WTC11 (cell line): Measurements from ENCODE around the gene TRPM8.

Source experiments
- NR2C2 ChIP-seq: sonication (generic); formaldehyde crosslinking; IDR thresholded peaks from 2 replicates; pipeline ENCODE4 v1.8.0; 2022; ENCODE audit warnings: mild to moderate bottlenecking, missing genetic modification reagents
- ZNF138 ChIP-seq: sonication (generic); formaldehyde crosslinking; conservative IDR thresholded peaks from 2 replicates; pipeline ENCODE4 v1.8.1; 2022; ENCODE audit warnings: mild to moderate bottlenecking, moderate library complexity, missing genetic modification reagents
- TF ChIP-seq, protein P1 (sequence below): fragments of 200-600 bp; IDR thresholded peaks from 2 replicates; pipeline ENCODE4 v1.8.0; 2022; ENCODE audit warnings: antibody characterized with exemption
- TF ChIP-seq, protein P2 (sequence below): sonication (generic); formaldehyde crosslinking; conservative IDR thresholded peaks from 2 replicates; pipeline ENCODE4 v1.8.1; 2022; ENCODE audit warnings: mild to moderate bottlenecking, missing genetic modification reagents
- TF ChIP-seq, protein P3 (sequence below): sonication (generic); formaldehyde crosslinking; IDR thresholded peaks from 2 replicates; pipeline ENCODE4 v1.8.0; 2022; ENCODE audit warnings: missing genetic modification reagents

DNA sequence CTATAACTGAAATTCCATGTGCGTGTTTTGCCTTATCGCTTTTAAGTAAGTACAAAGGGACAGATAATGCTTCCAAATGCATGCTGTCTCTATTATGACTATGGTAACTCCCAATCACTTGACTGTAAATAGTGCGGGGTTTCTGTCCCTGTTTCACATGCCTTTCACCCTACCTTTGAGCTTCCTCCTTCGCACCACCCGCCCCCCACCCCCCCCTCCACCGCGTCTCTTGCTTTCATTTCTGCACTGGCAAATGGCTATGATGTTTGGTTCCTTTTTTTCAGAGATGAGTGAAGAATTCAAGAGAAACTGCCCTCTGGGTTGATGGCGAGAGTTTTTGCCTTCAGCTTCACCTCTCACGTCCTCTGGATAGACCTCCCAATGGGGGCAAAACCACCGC lies 108.3 kb downstream of the TRPM8 start:
- TF ChIP-seq, protein P1, sequence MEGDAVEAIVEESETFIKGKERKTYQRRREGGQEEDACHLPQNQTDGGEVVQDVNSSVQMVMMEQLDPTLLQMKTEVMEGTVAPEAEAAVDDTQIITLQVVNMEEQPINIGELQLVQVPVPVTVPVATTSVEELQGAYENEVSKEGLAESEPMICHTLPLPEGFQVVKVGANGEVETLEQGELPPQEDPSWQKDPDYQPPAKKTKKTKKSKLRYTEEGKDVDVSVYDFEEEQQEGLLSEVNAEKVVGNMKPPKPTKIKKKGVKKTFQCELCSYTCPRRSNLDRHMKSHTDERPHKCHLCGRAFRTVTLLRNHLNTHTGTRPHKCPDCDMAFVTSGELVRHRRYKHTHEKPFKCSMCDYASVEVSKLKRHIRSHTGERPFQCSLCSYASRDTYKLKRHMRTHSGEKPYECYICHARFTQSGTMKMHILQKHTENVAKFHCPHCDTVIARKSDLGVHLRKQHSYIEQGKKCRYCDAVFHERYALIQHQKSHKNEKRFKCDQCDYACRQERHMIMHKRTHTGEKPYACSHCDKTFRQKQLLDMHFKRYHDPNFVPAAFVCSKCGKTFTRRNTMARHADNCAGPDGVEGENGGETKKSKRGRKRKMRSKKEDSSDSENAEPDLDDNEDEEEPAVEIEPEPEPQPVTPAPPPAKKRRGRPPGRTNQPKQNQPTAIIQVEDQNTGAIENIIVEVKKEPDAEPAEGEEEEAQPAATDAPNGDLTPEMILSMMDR: no peak
- TF ChIP-seq, protein P2, sequence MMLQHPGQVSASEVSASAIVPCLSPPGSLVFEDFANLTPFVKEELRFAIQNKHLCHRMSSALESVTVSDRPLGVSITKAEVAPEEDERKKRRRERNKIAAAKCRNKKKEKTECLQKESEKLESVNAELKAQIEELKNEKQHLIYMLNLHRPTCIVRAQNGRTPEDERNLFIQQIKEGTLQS (CRISPR knock-in tag): no peak
- TF ChIP-seq, protein P3, sequence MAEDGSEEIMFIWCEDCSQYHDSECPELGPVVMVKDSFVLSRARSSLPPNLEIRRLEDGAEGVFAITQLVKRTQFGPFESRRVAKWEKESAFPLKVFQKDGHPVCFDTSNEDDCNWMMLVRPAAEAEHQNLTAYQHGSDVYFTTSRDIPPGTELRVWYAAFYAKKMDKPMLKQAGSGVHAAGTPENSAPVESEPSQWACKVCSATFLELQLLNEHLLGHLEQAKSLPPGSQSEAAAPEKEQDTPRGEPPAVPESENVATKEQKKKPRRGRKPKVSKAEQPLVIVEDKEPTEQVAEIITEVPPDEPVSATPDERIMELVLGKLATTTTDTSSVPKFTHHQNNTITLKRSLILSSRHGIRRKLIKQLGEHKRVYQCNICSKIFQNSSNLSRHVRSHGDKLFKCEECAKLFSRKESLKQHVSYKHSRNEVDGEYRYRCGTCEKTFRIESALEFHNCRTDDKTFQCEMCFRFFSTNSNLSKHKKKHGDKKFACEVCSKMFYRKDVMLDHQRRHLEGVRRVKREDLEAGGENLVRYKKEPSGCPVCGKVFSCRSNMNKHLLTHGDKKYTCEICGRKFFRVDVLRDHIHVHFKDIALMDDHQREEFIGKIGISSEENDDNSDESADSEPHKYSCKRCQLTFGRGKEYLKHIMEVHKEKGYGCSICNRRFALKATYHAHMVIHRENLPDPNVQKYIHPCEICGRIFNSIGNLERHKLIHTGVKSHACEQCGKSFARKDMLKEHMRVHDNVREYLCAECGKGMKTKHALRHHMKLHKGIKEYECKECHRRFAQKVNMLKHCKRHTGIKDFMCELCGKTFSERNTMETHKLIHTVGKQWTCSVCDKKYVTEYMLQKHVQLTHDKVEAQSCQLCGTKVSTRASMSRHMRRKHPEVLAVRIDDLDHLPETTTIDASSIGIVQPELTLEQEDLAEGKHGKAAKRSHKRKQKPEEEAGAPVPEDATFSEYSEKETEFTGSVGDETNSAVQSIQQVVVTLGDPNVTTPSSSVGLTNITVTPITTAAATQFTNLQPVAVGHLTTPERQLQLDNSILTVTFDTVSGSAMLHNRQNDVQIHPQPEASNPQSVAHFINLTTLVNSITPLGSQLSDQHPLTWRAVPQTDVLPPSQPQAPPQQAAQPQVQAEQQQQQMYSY (CRISPR knock-in tag): no peak
- TF ChIP-seq ZNF138: no peak
- no peak for TF ChIP-seq NR2C2 (CRISPR knock-in tag)
